Pancreas (tissue), 10 donors: Measurements from ENCODE around the gene CCL20. TPM values are rescaled to one million over a fixed set of nuclear protein-coding genes. Genes with fewer than 3 reads are reported as not detected.

ENCODE experiments used
- ATAC-seq, 4 donors: fragments of 200-7000 bp; cut with Tn5 transposase; one replicate each; pipeline versions ENCODE4 v1.8.0 to v1.9.1; 2020; ENCODE audit warnings: mild to moderate bottlenecking in 4 of 4, moderate library complexity in 4 of 4
- DNase-seq, 6 donors: peaks; one replicate each; pipeline ENCODE4 v3.0.0-alpha.2; 2020
- FAIRE-seq: peaks from 2 replicates; lab custom pipeline; 2012; peaks lifted over from hg19 to GRCh38; lab: Jason Lieb, UNC
- H3K27ac ChIP-seq, 4 donors: fragments of 200-600 bp; sonication (generic); 1 replicate in 3 of 4; 2 replicates in 1 of 4; pipeline versions ENCODE4 v1.5.0 to v1.8.0; 2020
- H3K27me3 ChIP-seq, 4 donors: fragments of 200-600 bp; one replicate each; pipeline ENCODE4 v1.8.0; 2021
- H3K36me3 ChIP-seq, 3 donors: fragments of 200-600 bp; sonication (generic) in 1 of 3; one replicate each; pipeline versions ENCODE4 v1.5.0 to v1.8.0; 2020 to 2021
- H3K4me1 ChIP-seq, 3 donors: fragments of 200-600 bp; one replicate each; pipeline ENCODE4 v1.8.0; 2021
- H3K4me3 ChIP-seq, 4 donors: fragments of 200-600 bp; sonication (generic) in 2 of 4; one replicate each; pipeline versions ENCODE4 v1.5.0 to v1.8.0; 2020 to 2021
- H3K9me3 ChIP-seq, 4 donors: fragments of 200-600 bp; one replicate each; pipeline ENCODE4 v1.8.0; 2021
- CTCF ChIP-seq, 4 donors: fragments of 200-600 bp; sonication (generic) in 3 of 4; IDR thresholded peaks; one replicate each; pipeline versions ENCODE4 v1.5.0 to v1.8.0; 2021; ENCODE audit warnings: antibody characterized with exemption in 4 of 4
- WGBS, 2 donors: extraction: QIAGEN DNeasy Blood & Tissue Kit; methylation state at CpG; one replicate each; pipeline ENCODE4 v1.1.7; 2013; 5-methylcytosine and 5-hydroxymethylcytosine counted together
- intact Hi-C, 3 donors: fragments of 100-400 bp; cut with DNase I; formaldehyde crosslinking; loops; one replicate each; pipeline versions ENCODE4 v1.11.1 to v1.14.2; 2022
- polyA plus RNA-seq, 2 donors: library from polyadenylated mRNA; stranded (reverse); fragments of 200-250 nt; gene quantifications; one replicate each; pipeline ENCODE4 v1.2.3, GENCODE V29; 2013
- total RNA-seq, 6 donors: library from RNA; stranded (reverse); fragmentation: NEBNext Ultra II Directional in 4 of 6; extraction: Animal tissue kit (Norgen Biotek cat#: 25700) in 4 of 6; gene quantifications; one replicate each; pipeline versions ENCODE4 v1.2.1 to v1.2.4, GENCODE V29; 2021 to 2023
- donor health status: healthy with polysubstance abuse.
- donor health status: DM: no; HTN: no; CAD: no; lungs with moderate emphysema.
- donor health status: DM: no; HTN: no; CAD: no.
- donor health status: control.
- donor health status: control.
- donor health status: Bipolar disorder and iron deficiency.
- donor health status: DM: yes; HTN: yes; CAD: no.
- donor health status: DM: no; HTN: no; CAD: no.
- donor health status: DM: no; HTN: no; CAD: no.
- donor health status: DM: yes; HTN: yes; CAD: no.

Gene CCL20
- total and polyA plus RNA-seq, 8 donors: 0.23 to 8.8 (median 0.75) TPM; not detected in 1

- H3K27ac ChIP-seq: no peak overlapping the region
Measured at GRCh38 chr2:227780981-227781615, 32.5 kb upstream of the CCL20 start.

GRCh38 chr2:227781841-227782240, 31.8 kb upstream of the CCL20 start:
- H3K9me3 ChIP-seq: no peaks in the 10 kb centered on the region
- FAIRE-seq (no peak), DNase-seq (no peak), ATAC-seq (no peak)
- H3K4me1 ChIP-seq: no peaks in the 10 kb centered on the region
- intact Hi-C loops: no loop called here
- H3K27me3 ChIP-seq: no peaks in the 10 kb centered on the region
- no peak overlapping the region for H3K27ac ChIP-seq
- no peak for TF ChIP-seq CTCF (IDR thresholded peaks at IDR 0.05)
- no peaks in the 10 kb centered on the region for H3K36me3 ChIP-seq
- 78 to 79% methylated on average over 8 of the region's 8 CpGs for WGBS, 2 donors
- H3K4me3 ChIP-seq: no peak overlapping the region

More at GRCh38 chr2:227780981-227781615, 32.5 kb upstream of the CCL20 start:
- Histone ChIP-seq H3K36me3 (no peaks in the 10 kb centered on the region), H3K9me3 (no peaks in the 10 kb centered on the region), H3K4me3 (no peak overlapping the region), H3K4me1 (no peaks in the 10 kb centered on the region), H3K27me3 (no peaks in the 10 kb centered on the region)
- DNase-seq: no peak
- TF ChIP-seq CTCF (IDR thresholded peaks at IDR 0.05): no peak
- ATAC-seq: no peak
- no peak for FAIRE-seq
- intact Hi-C loops: no loop called here
- 44 to 53% methylated on average over 14 of the region's 14 CpGs for WGBS, 2 donors

- ATAC-seq (no peak), FAIRE-seq (no peak), DNase-seq (no peak)
- Histone ChIP-seq H3K27me3 (no peaks in the 10 kb centered on the region), H3K4me3 (no peak overlapping the region), H3K27ac (peak overlapping the region in 1 of 4 donors; percentile 22), H3K4me1 (no peaks in the 10 kb centered on the region), H3K36me3 (no peaks in the 10 kb centered on the region), H3K9me3 (no peaks in the 10 kb centered on the region)
- TF ChIP-seq CTCF (IDR thresholded peaks at IDR 0.05): no peak
- WGBS, 2 donors: 78 to 82% methylated on average over 5 of the region's 5 CpGs
- intact Hi-C loops: no loop called here
Measured at GRCh38 chr2:227782804-227783203, 30.8 kb upstream of the CCL20 start.

GRCh38 chr2:227783404-227784138, 30.1 kb upstream of the CCL20 start:
- no peaks in the 10 kb centered on the region for H3K9me3 ChIP-seq
- peak in 1 of 4 donors; percentile 58 for ATAC-seq
- no peak overlapping the region for H3K4me3 ChIP-seq
- 72 to 82% methylated on average over 12 of the region's 12 CpGs for WGBS, 2 donors
- no peak for TF ChIP-seq CTCF (IDR thresholded peaks at IDR 0.05)
- H3K36me3 ChIP-seq: no peaks in the 10 kb centered on the region
- no peak for DNase-seq
- no peaks in the 10 kb centered on the region for H3K4me1 ChIP-seq
- peak overlapping the region in 1 of 4 donors; percentile 22 for H3K27ac ChIP-seq
- FAIRE-seq: no peak
- no peaks in the 10 kb centered on the region for H3K27me3 ChIP-seq
- intact Hi-C loops: no loop called here

GRCh38 chr2:227785293-227785692, 28.3 kb upstream of the CCL20 start:
- no peak for TF ChIP-seq CTCF (IDR thresholded peaks at IDR 0.05)
- intact Hi-C loops: no loop called here
- Histone ChIP-seq H3K27me3 (no peaks in the 10 kb centered on the region), H3K36me3 (no peaks in the 10 kb centered on the region), H3K4me3 (no peak overlapping the region), H3K9me3 (no peaks in the 10 kb centered on the region), H3K4me1 (no peaks in the 10 kb centered on the region), H3K27ac (peak overlapping the region in 1 of 4 donors; percentile 40)
- ATAC-seq: peak in 2 of 4 donors; percentile 36 to 71
- no peak for FAIRE-seq
- no peak for DNase-seq
- WGBS, 2 donors: 14 to 32% methylated on average over 1 of the region's 1 CpG
